Cardiac septum (tissue), 1 donor: ENCODE results near the gene METTL25B. TPM values are rescaled to one million over a fixed set of nuclear protein-coding genes. Genes with fewer than 3 reads are reported as not detected.

Source experiments
- DNase-seq: peaks from one replicate; pipeline ENCODE4 v3.0.0-alpha.2; 2020; ENCODE audit warnings: low spot score
- intact Hi-C: fragments of 100-400 bp; cut with DNase I; formaldehyde crosslinking; loops from one replicate; pipeline ENCODE4 v1.14.0; 2022
- total RNA-seq: library from RNA; stranded (reverse); fragmentation: NEBNext Ultra II Directional; extraction: Animal tissue kit (Norgen Biotek cat#: 25700); gene quantifications from one replicate; pipeline ENCODE4 v1.2.1, GENCODE V29; 2021
- donor health status: DM: no; HTN: no; CAD: no.

The METTL25B gene
- total RNA-seq, 1 donor from 2014 or later = 14.7 TPM

GRCh38 chr1:156697481-156697880 lies 30.8 kb upstream of the METTL25B start:
- DNase-seq = no peak
- intact Hi-C loops = loop anchor here (10.0 kb wide), 2 partner anchors 157 to 187 kb away; partner anchors contain the start of gene INSRR

- intact Hi-C loops = loop anchor here (10.0 kb wide), 2 partner anchors 156 to 186 kb away; partner anchors contain the start of gene INSRR
Measured at GRCh38 chr1:156698995-156699394, 29.3 kb upstream of the METTL25B start.

GRCh38 chr1:156700736-156701531 lies 27.3 kb upstream of the METTL25B start:
- intact Hi-C loops = no loop called here
- no peak for DNase-seq

More at GRCh38 chr1:156698995-156699394, 29.3 kb upstream of the METTL25B start:
- DNase-seq = no peak

- intact Hi-C loops = no loop called here
- DNase-seq = no peak
Measured at GRCh38 chr1:156703336-156703735, 24.9 kb upstream of the METTL25B start.

- DNase-seq = no peak
- intact Hi-C loops = no loop called here
Measured at GRCh38 chr1:156703741-156704140, 24.5 kb upstream of the METTL25B start.

GRCh38 chr1:156704166-156704711 lies 24.0 kb upstream of the METTL25B start:
- no peak for DNase-seq
- intact Hi-C loops = no loop called here

- DNase-seq = no peak
- intact Hi-C loops = no loop called here
Measured at GRCh38 chr1:156704930-156705320, 23.3 kb upstream of the METTL25B start.

- intact Hi-C loops = no loop called here
- DNase-seq = no peak
Measured at GRCh38 chr1:156705321-156705917, 22.9 kb upstream of the METTL25B start, which contains the start of gene CRABP2. CRABP2 (minus strand) TSS chr1:156705583; CDS start chr1:156705446, 137 bp downstream.

GRCh38 chr1:156705918-156706656 lies 22.2 kb upstream of the METTL25B start:
- no peak for DNase-seq
- intact Hi-C loops = no loop called here

GRCh38 chr1:156706657-156707416 lies 21.4 kb upstream of the METTL25B start:
- intact Hi-C loops = no loop called here
- no peak for DNase-seq

GRCh38 chr1:156707417-156708217 lies 20.7 kb upstream of the METTL25B start:
- no peak for DNase-seq
- intact Hi-C loops = no loop called here

- no peak for DNase-seq
Measured at GRCh38 chr1:156708218-156708661, 20.0 kb upstream of the METTL25B start.

GRCh38 chr1:156709031-156709430 lies 19.2 kb upstream of the METTL25B start:
- intact Hi-C loops = no loop called here
- DNase-seq = no peak

More at GRCh38 chr1:156708218-156708661, 20.0 kb upstream of the METTL25B start:
- intact Hi-C loops = no loop called here

- intact Hi-C loops = no loop called here
Measured at GRCh38 chr1:156709757-156710489, 18.3 kb upstream of the METTL25B start.

GRCh38 chr1:156711011-156711817 lies 17.1 kb upstream of the METTL25B start:
- no peak for DNase-seq
- intact Hi-C loops = no loop called here

More at GRCh38 chr1:156709757-156710489, 18.3 kb upstream of the METTL25B start:
- no peak for DNase-seq

GRCh38 chr1:156712626-156713025 lies 15.6 kb upstream of the METTL25B start:
- DNase-seq = no peak
- intact Hi-C loops = no loop called here

- intact Hi-C loops = no loop called here
- no peak for DNase-seq
Measured at GRCh38 chr1:156714830-156715229, 13.4 kb upstream of the METTL25B start.
